Mammary epithelial cell (primary cell): ENCODE measurements around the gene PLPP7.

Experiments
- CTCF ChIP-seq, 2 donors: IDR thresholded peaks in 1 of 2; conservative IDR thresholded peaks in 1 of 2; 2 replicates each; pipeline ENCODE4 v1.5.1; 2011 to 2012; ENCODE audit warnings: inconsistent platforms in 2 of 2, low read length in 2 of 2, mild to moderate bottlenecking in 2 of 2, control low read depth in 1 of 2, low read depth in 1 of 2; ENCODE audit not compliant: insufficient read depth in 1 of 2; ENCODE audit errors: extremely low read depth in 1 of 2
- EZH2 ChIP-seq: IDR thresholded peaks from 2 replicates; pipeline ENCODE4 v1.6.1; 2012; ENCODE audit warnings: low read length, inconsistent platforms, borderline replicate concordance

GRCh38 chr9:131290767-131291370 is 1.3 kb downstream of the PLPP7 start:
- TF ChIP-seq CTCF (conservative IDR thresholded peaks at IDR 0.05 in 1 of 2, IDR thresholded peaks at IDR 0.05 in 1 of 2; ENCODE audit: extremely low read depth in 1 of 2, insufficient read depth in 1 of 2, low read depth in 1 of 2, low read length in 2 of 2): no peak
- no peak for TF ChIP-seq EZH2
